ENCODE results near the gene MAP2K5. TPM values are rescaled to one million over a fixed set of nuclear protein-coding genes. Genes with fewer than 3 reads are reported as not detected.

The MAP2K5 gene
- total and polyA plus RNA-seq, 9 of the 15 experiments (the other 6 are each of a cell fraction or from before 2014, with no cell fraction given) = 0.41 to 16.5 (median 7.5) TPM

DNA sequence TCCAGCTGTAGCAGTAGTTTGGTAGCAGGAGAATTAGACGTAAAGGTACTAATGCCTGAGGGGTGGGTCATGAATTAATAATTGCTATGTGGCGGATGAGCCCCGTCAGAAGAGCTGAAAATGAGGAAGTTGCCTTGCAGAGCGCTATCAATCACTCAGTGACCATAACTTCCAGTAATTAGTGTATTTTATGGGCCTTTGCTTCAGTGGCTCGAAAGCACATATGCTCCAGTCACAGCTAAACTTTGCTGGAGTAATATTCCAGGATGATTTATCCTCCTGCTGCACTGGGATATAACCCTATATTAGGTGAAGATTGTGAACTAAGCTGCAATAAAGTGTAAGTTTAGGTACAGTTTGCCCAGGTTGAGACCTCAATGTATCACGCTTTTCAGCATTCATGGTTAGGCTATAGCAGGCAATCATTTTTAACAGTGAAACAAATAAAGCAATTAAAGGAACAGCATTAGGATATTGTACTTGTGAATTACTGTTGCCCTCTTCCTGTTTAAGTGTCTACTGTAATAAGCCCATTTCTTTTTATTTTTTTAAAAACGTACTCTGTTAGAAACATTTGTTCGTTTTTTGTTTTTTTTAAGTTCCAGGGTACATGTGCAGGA, 178.2 kb downstream of the MAP2K5 start (continued):
- TF ChIP-seq, protein P1, sequence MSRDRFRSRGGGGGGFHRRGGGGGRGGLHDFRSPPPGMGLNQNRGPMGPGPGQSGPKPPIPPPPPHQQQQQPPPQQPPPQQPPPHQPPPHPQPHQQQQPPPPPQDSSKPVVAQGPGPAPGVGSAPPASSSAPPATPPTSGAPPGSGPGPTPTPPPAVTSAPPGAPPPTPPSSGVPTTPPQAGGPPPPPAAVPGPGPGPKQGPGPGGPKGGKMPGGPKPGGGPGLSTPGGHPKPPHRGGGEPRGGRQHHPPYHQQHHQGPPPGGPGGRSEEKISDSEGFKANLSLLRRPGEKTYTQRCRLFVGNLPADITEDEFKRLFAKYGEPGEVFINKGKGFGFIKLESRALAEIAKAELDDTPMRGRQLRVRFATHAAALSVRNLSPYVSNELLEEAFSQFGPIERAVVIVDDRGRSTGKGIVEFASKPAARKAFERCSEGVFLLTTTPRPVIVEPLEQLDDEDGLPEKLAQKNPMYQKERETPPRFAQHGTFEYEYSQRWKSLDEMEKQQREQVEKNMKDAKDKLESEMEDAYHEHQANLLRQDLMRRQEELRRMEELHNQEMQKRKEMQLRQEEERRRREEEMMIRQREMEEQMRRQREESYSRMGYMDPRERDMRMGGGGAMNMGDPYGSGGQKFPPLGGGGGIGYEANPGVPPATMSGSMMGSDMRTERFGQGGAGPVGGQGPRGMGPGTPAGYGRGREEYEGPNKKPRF (IDR thresholded peaks at IDR 0.05; ENCODE audit: low read depth, low read length) = no peak

DNA sequence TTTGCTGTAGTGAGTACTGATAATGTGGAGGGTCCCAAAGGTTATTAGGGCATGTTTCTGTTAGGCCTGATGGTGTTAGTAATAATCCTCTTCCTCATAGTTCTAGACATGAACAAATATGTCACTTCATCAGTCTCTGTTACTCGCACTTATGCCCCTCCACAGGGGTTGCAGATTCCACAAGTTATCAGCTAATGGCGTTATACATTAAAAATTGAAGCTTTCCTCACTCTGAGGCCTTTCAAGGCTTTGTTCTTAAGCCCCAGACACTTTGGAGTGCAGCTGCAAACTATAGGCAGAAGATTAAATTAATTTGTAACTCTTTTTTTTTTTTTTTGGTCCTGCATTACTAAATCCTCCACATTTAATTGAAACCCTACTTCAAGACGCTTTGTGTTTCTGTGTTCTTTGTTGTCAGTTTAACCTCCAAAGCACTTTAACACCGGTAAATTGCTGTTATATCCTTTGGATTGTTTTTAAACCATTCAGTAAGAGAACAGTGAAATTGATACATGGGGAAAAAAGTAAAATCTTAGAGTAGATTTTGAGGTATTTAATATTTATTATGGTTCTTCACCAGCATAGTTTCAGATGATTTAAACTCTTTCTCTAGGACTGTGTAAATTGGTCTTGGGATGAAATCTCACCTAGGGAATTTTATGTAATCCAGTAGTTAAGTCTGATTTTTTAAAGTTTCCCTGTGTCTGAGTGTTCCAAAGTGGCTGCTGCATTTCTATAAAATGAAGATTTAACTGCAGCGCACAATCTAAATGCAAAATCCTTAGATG, 179.7 kb downstream of the MAP2K5 start:
- no peak overlapping the region for H3K4me2 ChIP-seq (ENCODE audit: insufficient read depth, low read length)
- no peak overlapping the region for H3K27ac ChIP-seq (ENCODE audit: extremely low read depth, low read depth, low read length)
- DNase-seq (ENCODE audit: extremely low read depth in 1 of 4, low spot score in 3 of 4) (no peak), ATAC-seq (no peak), FAIRE-seq (no peak)
- H4K20me1 ChIP-seq (replicated peaks; ENCODE audit: control insufficient read depth, insufficient read depth, low read length) = no peaks in the 10 kb centered on the region
- peaks cover 0 to 8% of the 10 kb centered on the region in 2 experiments; a peak in 3 of 5 replicates for H3K4me1 ChIP-seq (replicated peaks in 1 of 2; ENCODE audit: control insufficient read depth in 2 of 2, insufficient read depth in 2 of 2, low read length in 2 of 2)
- no peak overlapping the region for H2AFZ ChIP-seq (ENCODE audit: low read depth, low read length)
- no peaks in the 10 kb centered on the region for H3K9me1 ChIP-seq (ENCODE audit: control insufficient read depth, insufficient read depth, low read length)
- TF ChIP-seq RNF2 (IDR thresholded peaks at IDR 0.05) = no peak
- TF ChIP-seq, protein P2, sequence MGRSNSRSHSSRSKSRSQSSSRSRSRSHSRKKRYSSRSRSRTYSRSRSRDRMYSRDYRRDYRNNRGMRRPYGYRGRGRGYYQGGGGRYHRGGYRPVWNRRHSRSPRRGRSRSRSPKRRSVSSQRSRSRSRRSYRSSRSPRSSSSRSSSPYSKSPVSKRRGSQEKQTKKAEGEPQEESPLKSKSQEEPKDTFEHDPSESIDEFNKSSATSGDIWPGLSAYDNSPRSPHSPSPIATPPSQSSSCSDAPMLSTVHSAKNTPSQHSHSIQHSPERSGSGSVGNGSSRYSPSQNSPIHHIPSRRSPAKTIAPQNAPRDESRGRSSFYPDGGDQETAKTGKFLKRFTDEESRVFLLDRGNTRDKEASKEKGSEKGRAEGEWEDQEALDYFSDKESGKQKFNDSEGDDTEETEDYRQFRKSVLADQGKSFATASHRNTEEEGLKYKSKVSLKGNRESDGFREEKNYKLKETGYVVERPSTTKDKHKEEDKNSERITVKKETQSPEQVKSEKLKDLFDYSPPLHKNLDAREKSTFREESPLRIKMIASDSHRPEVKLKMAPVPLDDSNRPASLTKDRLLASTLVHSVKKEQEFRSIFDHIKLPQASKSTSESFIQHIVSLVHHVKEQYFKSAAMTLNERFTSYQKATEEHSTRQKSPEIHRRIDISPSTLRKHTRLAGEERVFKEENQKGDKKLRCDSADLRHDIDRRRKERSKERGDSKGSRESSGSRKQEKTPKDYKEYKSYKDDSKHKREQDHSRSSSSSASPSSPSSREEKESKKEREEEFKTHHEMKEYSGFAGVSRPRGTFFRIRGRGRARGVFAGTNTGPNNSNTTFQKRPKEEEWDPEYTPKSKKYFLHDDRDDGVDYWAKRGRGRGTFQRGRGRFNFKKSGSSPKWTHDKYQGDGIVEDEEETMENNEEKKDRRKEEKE (IDR thresholded peaks at IDR 0.05; ENCODE audit: borderline replicate concordance in 1 of 2, control insufficient read depth in 1 of 2, low read depth in 2 of 2, low read length in 1 of 2) = no peak
- no peak for TF ChIP-seq MTA2 (IDR thresholded peaks at IDR 0.05; ENCODE audit: low read depth)
- no peak for TF ChIP-seq TEAD2 (tag; IDR thresholded peaks at IDR 0.05)
- TF ChIP-seq NFRKB (IDR thresholded peaks at IDR 0.05; ENCODE audit: low read depth) = no peak
- TF ChIP-seq TAL1 (IDR thresholded peaks at IDR 0.05) = no peak
- no peak for TF ChIP-seq ZNF316 (IDR thresholded peaks at IDR 0.05)
- no peak for TF ChIP-seq NCOR1 (IDR thresholded peaks at IDR 0.05)
- BruUV-seq (replicated peaks) = no TSS peak
- no peaks in the 10 kb centered on the region for H3K9me3 ChIP-seq (replicated peaks; ENCODE audit: control insufficient read depth, insufficient read depth, low read depth, low read length)
- intact Hi-C loops (cut with micrococcal nuclease) (no loop called here), in situ Hi-C loops (cut with MboI) (no loop called here)
- no peaks in the 10 kb centered on the region for H3K79me2 ChIP-seq (ENCODE audit: control insufficient read depth, insufficient read depth, low read length)
- 75% methylated on average over 5 of the region's 5 CpGs for WGBS (ENCODE audit: insufficient coverage, low coverage, missing lambda C conversion rate)
- no peaks in the 10 kb centered on the region for H3K27me3 ChIP-seq (ENCODE audit: control insufficient read depth in 2 of 2, insufficient read depth in 2 of 2, low read length in 2 of 2)
- ChIA-PET POLR2A (interaction anchor here (0.9 kb wide), 1 partner anchor 134 kb away, joined by 3 read pairs; no protein-coding TSS in a partner anchor), CTCF (ENCODE audit: low intra/inter-chr PET ratio) (no interaction called here)
- no peak overlapping the region for H3K9ac ChIP-seq (ENCODE audit: insufficient read depth in 1 of 2, low read depth in 2 of 2, low read length in 2 of 2)
- no peak overlapping the region for H3K4me3 ChIP-seq
- no peaks in the 10 kb centered on the region for H3K36me3 ChIP-seq (ENCODE audit: control insufficient read depth, insufficient read depth, low read length)
